ENCODE data around the gene TAS2R38.

The TAS2R38 gene

GRCh38 chr7:141978351-141978750 is 4.8 kb upstream of the TAS2R38 start:
- no peak overlapping the region for H3K27ac ChIP-seq (ENCODE audit: low read depth, low read length)
- H3K4me1 ChIP-seq (ENCODE audit: control insufficient read depth in 1 of 2, insufficient read depth in 2 of 2, low read length in 2 of 2), result peaks cover 8 to 11% of the 10 kb centered on the region in 2 donors
- H3K9me3 ChIP-seq (ENCODE audit: control insufficient read depth in 1 of 2, low read length in 2 of 2), result no peaks in the 10 kb centered on the region
- H3K9ac ChIP-seq (ENCODE audit: low read depth in 1 of 2, low read length in 2 of 2), result no peak overlapping the region
- no peaks in the 10 kb centered on the region for H3K27me3 ChIP-seq (ENCODE audit: control insufficient read depth in 1 of 2, insufficient read depth in 2 of 2, low read length in 2 of 2)
- H3K36me3 ChIP-seq (ENCODE audit: control insufficient read depth in 1 of 2, insufficient read depth in 2 of 2, low read length in 2 of 2), result no peaks in the 10 kb centered on the region
- H3K4me3 ChIP-seq (ENCODE audit: low read depth in 1 of 2, low read length in 2 of 2), result no peak overlapping the region

GRCh38 chr7:141976524-141977245 is 3.1 kb upstream of the TAS2R38 start:
- Histone ChIP-seq H3K36me3 (ENCODE audit: control insufficient read depth in 1 of 2, insufficient read depth in 2 of 2, low read length in 2 of 2) (no peaks in the 10 kb centered on the region), H3K9me3 (ENCODE audit: control insufficient read depth in 1 of 2, low read length in 2 of 2) (no peaks in the 10 kb centered on the region), H3K9ac (ENCODE audit: low read depth in 1 of 2, low read length in 2 of 2) (no peak overlapping the region), H3K27ac (ENCODE audit: low read depth, low read length) (no peak overlapping the region), H3K4me3 (ENCODE audit: low read depth in 1 of 2, low read length in 2 of 2) (peak overlapping the region; percentile 53 to 67), H3K4me1 (ENCODE audit: control insufficient read depth in 1 of 2, insufficient read depth in 2 of 2, low read length in 2 of 2) (peaks cover 8 to 11% of the 10 kb centered on the region in 2 donors), H3K27me3 (ENCODE audit: control insufficient read depth in 1 of 2, insufficient read depth in 2 of 2, low read length in 2 of 2) (no peaks in the 10 kb centered on the region)

- no peaks in the 10 kb centered on the region for H3K9me3 ChIP-seq (ENCODE audit: control insufficient read depth in 1 of 2, low read length in 2 of 2)
- H3K4me3 ChIP-seq (ENCODE audit: low read depth in 1 of 2, low read length in 2 of 2), result peak overlapping the region; percentile 53 to 67
- H3K9ac ChIP-seq (ENCODE audit: low read depth in 1 of 2, low read length in 2 of 2), result peak overlapping the region; percentile 2 to 45
- no peaks in the 10 kb centered on the region for H3K36me3 ChIP-seq (ENCODE audit: control insufficient read depth in 1 of 2, insufficient read depth in 2 of 2, low read length in 2 of 2)
- peaks cover 8 to 11% of the 10 kb centered on the region in 2 donors for H3K4me1 ChIP-seq (ENCODE audit: control insufficient read depth in 1 of 2, insufficient read depth in 2 of 2, low read length in 2 of 2)
- no peaks in the 10 kb centered on the region for H3K27me3 ChIP-seq (ENCODE audit: control insufficient read depth in 1 of 2, insufficient read depth in 2 of 2, low read length in 2 of 2)
- no peak overlapping the region for H3K27ac ChIP-seq (ENCODE audit: low read depth, low read length)
These were observed 2.4 kb upstream of the TAS2R38 start for GRCh38 chr7:141975806-141976523.

- H3K9me3 ChIP-seq (ENCODE audit: control insufficient read depth in 1 of 2, low read length in 2 of 2), result no peaks in the 10 kb centered on the region
- no peak overlapping the region for H3K4me3 ChIP-seq (ENCODE audit: low read depth in 1 of 2, low read length in 2 of 2)
- no peak overlapping the region for H3K9ac ChIP-seq (ENCODE audit: low read depth in 1 of 2, low read length in 2 of 2)
- H3K27ac ChIP-seq (ENCODE audit: low read depth, low read length), result no peak overlapping the region
- peaks cover 8 to 11% of the 10 kb centered on the region in 2 donors for H3K4me1 ChIP-seq (ENCODE audit: control insufficient read depth in 1 of 2, insufficient read depth in 2 of 2, low read length in 2 of 2)
- no peaks in the 10 kb centered on the region for H3K27me3 ChIP-seq (ENCODE audit: control insufficient read depth in 1 of 2, insufficient read depth in 2 of 2, low read length in 2 of 2)
- H3K36me3 ChIP-seq (ENCODE audit: control insufficient read depth in 1 of 2, insufficient read depth in 2 of 2, low read length in 2 of 2), result no peaks in the 10 kb centered on the region
These were observed 1.3 kb upstream of the TAS2R38 start for GRCh38 chr7:141974831-141975230.

- no peak overlapping the region for H3K4me3 ChIP-seq (ENCODE audit: low read depth in 1 of 2, low read length in 2 of 2)
- no peak overlapping the region for H3K27ac ChIP-seq (ENCODE audit: low read depth, low read length)
- no peaks in the 10 kb centered on the region for H3K36me3 ChIP-seq (ENCODE audit: control insufficient read depth in 1 of 2, insufficient read depth in 2 of 2, low read length in 2 of 2)
- H3K9me3 ChIP-seq (ENCODE audit: control insufficient read depth in 1 of 2, low read length in 2 of 2), result no peaks in the 10 kb centered on the region
- H3K27me3 ChIP-seq (ENCODE audit: control insufficient read depth in 1 of 2, insufficient read depth in 2 of 2, low read length in 2 of 2), result no peaks in the 10 kb centered on the region
- no peaks in the 10 kb centered on the region for H3K4me1 ChIP-seq (ENCODE audit: control insufficient read depth in 1 of 2, insufficient read depth in 2 of 2, low read length in 2 of 2)
- no peak overlapping the region for H3K9ac ChIP-seq (ENCODE audit: low read depth in 1 of 2, low read length in 2 of 2)
These were observed 12.7 kb downstream of the TAS2R38 start for GRCh38 chr7:141960687-141961422.

- H3K9ac ChIP-seq (ENCODE audit: low read depth in 1 of 2, low read length in 2 of 2), result no peak overlapping the region
- no peak overlapping the region for H3K27ac ChIP-seq (ENCODE audit: low read depth, low read length)
- no peaks in the 10 kb centered on the region for H3K36me3 ChIP-seq (ENCODE audit: control insufficient read depth in 1 of 2, insufficient read depth in 2 of 2, low read length in 2 of 2)
- no peaks in the 10 kb centered on the region for H3K4me1 ChIP-seq (ENCODE audit: control insufficient read depth in 1 of 2, insufficient read depth in 2 of 2, low read length in 2 of 2)
- no peaks in the 10 kb centered on the region for H3K27me3 ChIP-seq (ENCODE audit: control insufficient read depth in 1 of 2, insufficient read depth in 2 of 2, low read length in 2 of 2)
- no peaks in the 10 kb centered on the region for H3K9me3 ChIP-seq (ENCODE audit: control insufficient read depth in 1 of 2, low read length in 2 of 2)
- H3K4me3 ChIP-seq (ENCODE audit: low read depth in 1 of 2, low read length in 2 of 2), result no peak overlapping the region
These were observed 17.5 kb downstream of the TAS2R38 start for GRCh38 chr7:141956084-141956483.

- Histone ChIP-seq H3K9ac (ENCODE audit: low read depth in 1 of 2, low read length in 2 of 2) (no peak overlapping the region), H3K4me3 (ENCODE audit: low read depth in 1 of 2, low read length in 2 of 2) (no peak overlapping the region), H3K4me1 (ENCODE audit: control insufficient read depth in 1 of 2, insufficient read depth in 2 of 2, low read length in 2 of 2) (no peaks in the 10 kb centered on the region), H3K27ac (ENCODE audit: low read depth, low read length) (no peak overlapping the region), H3K9me3 (ENCODE audit: control insufficient read depth in 1 of 2, low read length in 2 of 2) (no peaks in the 10 kb centered on the region), H3K36me3 (ENCODE audit: control insufficient read depth in 1 of 2, insufficient read depth in 2 of 2, low read length in 2 of 2) (no peaks in the 10 kb centered on the region), H3K27me3 (ENCODE audit: control insufficient read depth in 1 of 2, insufficient read depth in 2 of 2, low read length in 2 of 2) (no peaks in the 10 kb centered on the region)
These were observed 19.2 kb downstream of the TAS2R38 start for GRCh38 chr7:141954334-141954733.

GRCh38 chr7:141952461-141952860 is 21.1 kb downstream of the TAS2R38 start:
- no peaks in the 10 kb centered on the region for H3K4me1 ChIP-seq (ENCODE audit: control insufficient read depth in 1 of 2, insufficient read depth in 2 of 2, low read length in 2 of 2)
- no peaks in the 10 kb centered on the region for H3K9me3 ChIP-seq (ENCODE audit: control insufficient read depth in 1 of 2, low read length in 2 of 2)
- H3K9ac ChIP-seq (ENCODE audit: low read depth in 1 of 2, low read length in 2 of 2), result no peak overlapping the region
- H3K27ac ChIP-seq (ENCODE audit: low read depth, low read length), result no peak overlapping the region
- H3K36me3 ChIP-seq (ENCODE audit: control insufficient read depth in 1 of 2, insufficient read depth in 2 of 2, low read length in 2 of 2), result no peaks in the 10 kb centered on the region
- no peaks in the 10 kb centered on the region for H3K27me3 ChIP-seq (ENCODE audit: control insufficient read depth in 1 of 2, insufficient read depth in 2 of 2, low read length in 2 of 2)
- H3K4me3 ChIP-seq (ENCODE audit: low read depth in 1 of 2, low read length in 2 of 2), result no peak overlapping the region

- H3K27me3 ChIP-seq (ENCODE audit: control insufficient read depth in 1 of 2, insufficient read depth in 2 of 2, low read length in 2 of 2), result no peaks in the 10 kb centered on the region
- H3K9ac ChIP-seq (ENCODE audit: low read depth in 1 of 2, low read length in 2 of 2), result no peak overlapping the region
- H3K36me3 ChIP-seq (ENCODE audit: control insufficient read depth in 1 of 2, insufficient read depth in 2 of 2, low read length in 2 of 2), result no peaks in the 10 kb centered on the region
- no peaks in the 10 kb centered on the region for H3K4me1 ChIP-seq (ENCODE audit: control insufficient read depth in 1 of 2, insufficient read depth in 2 of 2, low read length in 2 of 2)
- no peaks in the 10 kb centered on the region for H3K9me3 ChIP-seq (ENCODE audit: control insufficient read depth in 1 of 2, low read length in 2 of 2)
- H3K4me3 ChIP-seq (ENCODE audit: low read depth in 1 of 2, low read length in 2 of 2), result no peak overlapping the region
- H3K27ac ChIP-seq (ENCODE audit: low read depth, low read length), result no peak overlapping the region
These were observed 22.8 kb downstream of the TAS2R38 start for GRCh38 chr7:141950806-141951205.

- Histone ChIP-seq H3K27ac (ENCODE audit: low read depth, low read length) (no peak overlapping the region), H3K4me1 (ENCODE audit: control insufficient read depth in 1 of 2, insufficient read depth in 2 of 2, low read length in 2 of 2) (no peaks in the 10 kb centered on the region), H3K27me3 (ENCODE audit: control insufficient read depth in 1 of 2, insufficient read depth in 2 of 2, low read length in 2 of 2) (no peaks in the 10 kb centered on the region), H3K4me3 (ENCODE audit: low read depth in 1 of 2, low read length in 2 of 2) (no peak overlapping the region), H3K36me3 (ENCODE audit: control insufficient read depth in 1 of 2, insufficient read depth in 2 of 2, low read length in 2 of 2) (no peaks in the 10 kb centered on the region), H3K9ac (ENCODE audit: low read depth in 1 of 2, low read length in 2 of 2) (no peak overlapping the region), H3K9me3 (ENCODE audit: control insufficient read depth in 1 of 2, low read length in 2 of 2) (no peaks in the 10 kb centered on the region)
These were observed 23.7 kb downstream of the TAS2R38 start for GRCh38 chr7:141949911-141950310.

All from duodenal mucosa (tissue), 2 donors.